HepG2 (cell line): ENCODE results near the gene JKAMP. TPM values are rescaled to one million over a fixed set of nuclear protein-coding genes. Genes with fewer than 3 reads are reported as not detected.

Experiments
- ATAC-seq: fragments of 200-7000 bp; cut with Tn5 transposase; 3 replicates; pipeline ENCODE4 v1.9.1; 2020; ENCODE audit warnings: mild to moderate bottlenecking, moderate library complexity
- BruUV-seq: library from RNA; stranded (reverse); fragments of 400-500 nt; replicated peaks from 2 replicates; lab custom pipeline; 2021; lab: Mats Ljungman, UMichigan
- CTCF ChIA-PET: fragments of 300-600 bp; formaldehyde crosslinking; extraction: SDS; loops from one replicate; lab custom pipeline; 2021; ENCODE audit warnings: low total read pairs, inconsistent platforms, low intra/inter-chr PET ratio; lab: Yijun Ruan, JAX
- POLR2A ChIA-PET: fragments of 350-600 bp; sonication (Branson Sonifier 250); formaldehyde crosslinking; loops from one replicate; lab custom pipeline; 2020; ENCODE audit warnings: antibody characterized with exemption, inconsistent platforms; lab: Yijun Ruan, JAX
- DNase-seq: peaks from one replicate; pipeline ENCODE4 v3.0.0-alpha.2; 2015; ENCODE audit warnings: low spot score
- FAIRE-seq: peaks from 3 replicates; lab custom pipeline; 2011; peaks lifted over from hg19 to GRCh38; lab: Jason Lieb, UNC
- H2AFZ ChIP-seq: one replicate; pipeline ENCODE4 v1.6.1; 2011; ENCODE audit warnings: low read length, inconsistent platforms
- H3K27ac ChIP-seq: fragments of 300-600 bp; 3 replicates; pipeline ENCODE4 v1.8.0; 2011; ENCODE audit warnings: mixed run types, mild to moderate bottlenecking, mixed read lengths, low read length, inconsistent platforms; ENCODE audit not compliant: insufficient read depth; ENCODE audit errors: extremely low read length
- H3K27me3 ChIP-seq, 2 experiments: fragments of 200-600 bp in 1 of 2; 2 replicates in 1 of 2; 3 replicates in 1 of 2; pipeline versions ENCODE4 v1.6.0 to v1.8.0; 2011; ENCODE audit warnings: low read length in 2 of 2, mild to moderate bottlenecking in 2 of 2, moderate library complexity in 2 of 2, inconsistent platforms in 1 of 2; ENCODE audit not compliant: insufficient read depth in 2 of 2, control insufficient read depth in 1 of 2
- H3K36me3 ChIP-seq, 2 experiments: fragments of 200-600 bp in 1 of 2; replicated peaks in 1 of 2; 2 replicates in 1 of 2; 3 replicates in 1 of 2; pipeline versions ENCODE4 v1.5.1 to v1.8.0; 2011; ENCODE audit warnings: low read length in 2 of 2, inconsistent platforms in 1 of 2; ENCODE audit not compliant: insufficient read depth in 2 of 2, control insufficient read depth in 1 of 2
- H3K4me1 ChIP-seq: 2 replicates; pipeline ENCODE4 v1.5.1; 2012; ENCODE audit warnings: low read length, inconsistent platforms; ENCODE audit not compliant: insufficient read depth
- H3K4me2 ChIP-seq: 2 replicates; pipeline ENCODE4 v1.6.0; 2011; ENCODE audit warnings: low read depth, low read length, inconsistent platforms
- H3K4me3 ChIP-seq, 3 experiments: fragments of 200-600 bp in 1 of 3; sonication (generic), shearing (Covaris generic) in 1 of 3; replicated peaks in 1 of 3; 2 replicates each; pipeline ENCODE4 v1.5.1; 2011 to 2016; ENCODE audit warnings: low read length in 3 of 3, inconsistent platforms in 2 of 3, low read depth in 2 of 3, mild to moderate bottlenecking in 2 of 3, control low read depth in 1 of 3, mixed read lengths in 1 of 3; ENCODE audit not compliant: insufficient read depth in 1 of 3
- H3K79me2 ChIP-seq: one replicate; pipeline ENCODE4 v1.6.1; 2011; ENCODE audit warnings: low read length, inconsistent platforms; ENCODE audit not compliant: insufficient read depth
- H3K9ac ChIP-seq: 2 replicates; pipeline ENCODE4 v1.6.0; 2011; ENCODE audit warnings: mild to moderate bottlenecking, low read depth, low read length, inconsistent platforms; ENCODE audit not compliant: insufficient read depth
- H3K9me3 ChIP-seq: 2 replicates; pipeline ENCODE4 v1.5.1; 2012; ENCODE audit warnings: mild to moderate bottlenecking, low read length
- H4K20me1 ChIP-seq: 2 replicates; pipeline ENCODE4 v1.6.0; 2011; ENCODE audit warnings: inconsistent platforms, mild to moderate bottlenecking, low read length, moderate library complexity; ENCODE audit not compliant: insufficient read depth
- CBFB ChIP-seq: sonication (generic); formaldehyde crosslinking; IDR thresholded peaks from 2 replicates; pipeline ENCODE4 v1.4.0; 2020; ENCODE audit warnings: missing genetic modification reagents
- CEBPG ChIP-seq: IDR thresholded peaks from 2 replicates; pipeline ENCODE4 v1.6.1; 2016
- DR1 ChIP-seq: sonication (generic); formaldehyde crosslinking; IDR thresholded peaks from 2 replicates; pipeline ENCODE4 v1.8.0; 2021; ENCODE audit warnings: mild to moderate bottlenecking, missing genetic modification reagents, inconsistent platforms
- GATA4 ChIP-seq: sonication (generic); IDR thresholded peaks from 2 replicates; pipeline ENCODE4 v1.6.1; 2016; ENCODE audit warnings: antibody characterized with exemption, low read depth, borderline replicate concordance
- HES4 ChIP-seq: sonication (generic); formaldehyde crosslinking; IDR thresholded peaks from 2 replicates; pipeline ENCODE4 v1.9.0; 2021; ENCODE audit warnings: mild to moderate bottlenecking, missing genetic modification reagents, borderline replicate concordance
- HNRNPH1 ChIP-seq: fragments of 200-400 bp; formaldehyde crosslinking; optimal IDR thresholded peaks from 2 replicates; pipeline ENCODE3; 2017; ENCODE audit warnings: mild to moderate bottlenecking, low read depth, low read length
- HNRNPK ChIP-seq: fragments of 200-400 bp; formaldehyde crosslinking; IDR thresholded peaks from 2 replicates; pipeline ENCODE4 v1.6.1; 2018; ENCODE audit warnings: low read length, low read depth, moderate library complexity, mild to moderate bottlenecking; ENCODE audit not compliant: poor library complexity, severe bottlenecking
- HOXA9 ChIP-seq: sonication (generic); formaldehyde crosslinking; IDR thresholded peaks from 2 replicates; pipeline ENCODE4 v1.8.1; 2022; ENCODE audit warnings: missing genetic modification reagents, mild to moderate bottlenecking, moderate library complexity, borderline replicate concordance
- IRF2 ChIP-seq: IDR thresholded peaks from 2 replicates; pipeline ENCODE4 v1.6.1; 2018; ENCODE audit warnings: missing genetic modification reagents, missing compliant biosample characterization
- MED8 ChIP-seq: sonication (generic); formaldehyde crosslinking; IDR thresholded peaks from 2 replicates; pipeline ENCODE4 v1.8.1; 2023; ENCODE audit warnings: mild to moderate bottlenecking, missing genetic modification reagents; ENCODE audit not compliant: insufficient replicate concordance
- PAF1 ChIP-seq: IDR thresholded peaks from 2 replicates; pipeline ENCODE4 v1.6.1; 2016; ENCODE audit warnings: missing genetic modification reagents, missing compliant biosample characterization
- PATZ1 ChIP-seq: sonication (generic); formaldehyde crosslinking; IDR thresholded peaks from 2 replicates; pipeline ENCODE4 v1.4.0; 2020; ENCODE audit warnings: missing genetic modification reagents
- POGZ ChIP-seq: sonication (generic); formaldehyde crosslinking; IDR thresholded peaks from 2 replicates; pipeline ENCODE4 v1.4.0; 2020; ENCODE audit warnings: mild to moderate bottlenecking, missing genetic modification reagents
- RNF2 ChIP-seq: fragments of 450-650 bp; conservative IDR thresholded peaks from 2 replicates; pipeline ENCODE4 v1.6.1; 2016; ENCODE audit warnings: low read depth
- RXRB ChIP-seq: IDR thresholded peaks from 2 replicates; pipeline ENCODE4 v1.6.1; 2016; ENCODE audit warnings: borderline replicate concordance, missing genetic modification reagents, missing compliant biosample characterization
- TRIM24 ChIP-seq: sonication (generic); formaldehyde crosslinking; IDR thresholded peaks from 2 replicates; pipeline ENCODE4 v1.8.0; 2022; ENCODE audit warnings: mild to moderate bottlenecking, missing genetic modification reagents
- ZFP62 ChIP-seq: sonication (generic); formaldehyde crosslinking; IDR thresholded peaks from 2 replicates; pipeline ENCODE4 v1.4.0; 2020; ENCODE audit warnings: missing genetic modification reagents
- ZNF275 ChIP-seq: sonication (generic); formaldehyde crosslinking; IDR thresholded peaks from 2 replicates; pipeline ENCODE4 v1.8.0; 2022; ENCODE audit warnings: missing genetic modification reagents, mild to moderate bottlenecking, inconsistent platforms, borderline replicate concordance
- ZNF382 ChIP-seq: sonication (generic); formaldehyde crosslinking; IDR thresholded peaks from 2 replicates; pipeline ENCODE4 v1.5.0; 2020; ENCODE audit warnings: missing genetic modification reagents, mild to moderate bottlenecking, borderline replicate concordance
- ZNF547 ChIP-seq: sonication (generic); formaldehyde crosslinking; IDR thresholded peaks from 2 replicates; pipeline ENCODE4 v1.5.1; 2020; ENCODE audit warnings: mild to moderate bottlenecking, missing genetic modification reagents
- ZSCAN22 ChIP-seq: sonication (generic); formaldehyde crosslinking; IDR thresholded peaks from 2 replicates; pipeline ENCODE4 v1.4.0; 2020; ENCODE audit warnings: mild to moderate bottlenecking, missing genetic modification reagents
- WGBS: methylation state at CpG from one replicate; pipeline ENCODE4 v1.1.6; 2017; ENCODE audit warnings: low lambda C conversion rate; 5-methylcytosine and 5-hydroxymethylcytosine counted together
- in situ Hi-C: cut with HindIII; loops from 2 replicates; pipeline ENCODE4 v1.10.0; 2017; ENCODE audit warnings: low pct_unique_long_range_greater_than_20kb; ENCODE audit not compliant: extremely low pct_ligation_motif_present
- intact Hi-C: fragments of 100-400 bp; cut with micrococcal nuclease; formaldehyde crosslinking; loops from one replicate; pipeline ENCODE4 v1.10.0; 2022; ENCODE audit not compliant: unreplicated experiment
- polyA plus RNA-seq, 8 experiments: library from polyadenylated mRNA; depleted of rRNA in 3 of 8; stranded (reverse) in 7 of 8; unstranded in 1 of 8; fragments of >200 nt; fragmentation: Illumina TruSeq in 4 of 8; extraction: Trizol in 4 of 8; gene quantifications; 2 replicates each; pipeline versions ENCODE4 v1.2.1 to v1.2.3, GENCODE V29; 2011 to 2016; ENCODE audit warnings: low read depth in 4 of 8, missing spikeins in 1 of 8, mixed read lengths in 1 of 8; ENCODE audit not compliant: insufficient read depth in 1 of 8
- total RNA-seq, 5 experiments: library from RNA; depleted of rRNA; stranded (reverse); fragments of >200 nt; fragmentation: Illumina TruSeq; extraction: Trizol; gene quantifications; 2 replicates each; pipeline ENCODE4 v1.2.3, GENCODE V29; 2016; ENCODE audit warnings: low read depth in 1 of 5
- TF ChIP-seq, protein P1 (sequence below): sonication (generic); formaldehyde crosslinking; IDR thresholded peaks from 2 replicates; pipeline ENCODE4 v1.4.0; 2020; ENCODE audit warnings: mild to moderate bottlenecking, missing genetic modification reagents

JKAMP gene
- total and polyA plus RNA-seq, 2 of the 13 experiments (the other 11 are each of a cell fraction or from before 2014, with no cell fraction given), result 56.4 to 135 TPM

DNA sequence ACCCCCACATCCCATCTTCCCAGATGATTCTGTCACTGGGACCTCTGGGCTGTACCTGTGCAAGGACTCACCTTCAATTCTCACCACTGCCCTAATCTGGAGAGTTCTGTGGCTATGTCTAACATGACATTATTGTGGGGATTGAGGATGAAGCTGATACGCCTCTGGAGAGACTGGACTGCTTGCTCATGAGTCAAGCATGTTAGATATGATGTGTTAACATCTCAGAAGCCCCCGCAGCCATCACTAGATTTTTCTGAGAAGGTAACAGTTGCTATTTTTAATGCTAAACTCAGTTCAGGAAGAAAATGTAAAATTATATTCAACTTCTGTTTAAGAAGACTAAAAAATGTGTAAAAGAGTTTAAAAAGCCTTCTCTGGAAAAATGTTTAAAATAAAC, 25.7 kb downstream of the JKAMP start (continued):
- TF ChIP-seq PATZ1 (CRISPR knock-in tag) (no peak), HNRNPK (no peak)
- TF ChIP-seq, all 625 proteins: peak for 0

DNA sequence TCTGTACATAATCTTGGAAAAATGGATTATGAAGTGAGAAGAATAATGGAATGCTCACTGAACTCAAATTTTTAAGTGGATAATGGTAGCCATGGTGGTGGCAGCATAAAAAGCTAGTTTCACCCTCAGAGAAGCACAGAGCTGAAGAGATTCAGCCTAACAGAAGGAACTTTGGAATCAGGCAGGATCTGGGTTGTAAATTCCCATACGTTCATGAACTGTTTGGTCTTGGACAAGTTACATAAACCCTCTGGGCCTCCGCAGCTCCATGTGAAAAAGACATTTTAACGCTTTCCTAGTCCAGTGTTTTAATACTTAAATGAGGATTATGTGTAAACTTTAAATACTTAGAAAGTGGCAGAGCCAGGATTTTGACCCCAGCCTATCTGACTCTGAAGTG, 26.6 kb downstream of the JKAMP start:
- Histone ChIP-seq H3K27me3 (no peaks in the 10 kb centered on the region), H3K36me3 (no peaks in the 10 kb centered on the region), H3K4me1 (peaks cover 30% of the 10 kb centered on the region), H4K20me1 (no peaks in the 10 kb centered on the region), H3K4me3 (no peak overlapping the region), H3K9me3 (no peaks in the 10 kb centered on the region), H3K4me2 (peak overlapping the region; percentile 16; the same call in 1 of the 2 replicates), H3K9ac (no peak overlapping the region), H3K27ac (no peak overlapping the region), H2AFZ (no peak overlapping the region), H3K79me2 (no peaks in the 10 kb centered on the region)
- ATAC-seq, result peak; percentile 37; the same call in 1 of the 3 replicates
- CTCF ChIA-PET, result no interaction called here
- WGBS, result 0% methylated on average over 3 of the region's 3 CpGs
- DNase-seq, result no peak
- TF ChIP-seq ZSCAN22 (CRISPR knock-in tag), result no peak
- TF ChIP-seq GATA4, result no peak
- no peak for TF ChIP-seq DR1 (CRISPR knock-in tag)
- TF ChIP-seq HOXA9, result no peak
- no peak for TF ChIP-seq TRIM24
- no peak for TF ChIP-seq HNRNPH1
- TF ChIP-seq HES4 (CRISPR knock-in tag), result no peak
- no peak for TF ChIP-seq POGZ
- no peak for TF ChIP-seq ZNF275 (CRISPR knock-in tag)
- no peak for TF ChIP-seq ZNF382 (CRISPR knock-in tag)
- TF ChIP-seq, protein P1, sequence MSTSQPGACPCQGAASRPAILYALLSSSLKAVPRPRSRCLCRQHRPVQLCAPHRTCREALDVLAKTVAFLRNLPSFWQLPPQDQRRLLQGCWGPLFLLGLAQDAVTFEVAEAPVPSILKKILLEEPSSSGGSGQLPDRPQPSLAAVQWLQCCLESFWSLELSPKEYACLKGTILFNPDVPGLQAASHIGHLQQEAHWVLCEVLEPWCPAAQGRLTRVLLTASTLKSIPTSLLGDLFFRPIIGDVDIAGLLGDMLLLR (CRISPR knock-in tag), result no peak
- no peak for TF ChIP-seq RXRB (CRISPR knock-in tag)
- TF ChIP-seq CBFB, result no peak
- no peak for TF ChIP-seq PAF1 (CRISPR knock-in tag)
- TF ChIP-seq MED8 (CRISPR knock-in tag), result no peak
- TF ChIP-seq IRF2 (CRISPR knock-in tag), result no peak
- no peak for TF ChIP-seq CEBPG (CRISPR knock-in tag)
- no peak for TF ChIP-seq ZNF547
- TF ChIP-seq ZFP62 (CRISPR knock-in tag), result no peak
- TF ChIP-seq RNF2, result no peak
- in situ Hi-C loops (loop anchor here (25.0 kb wide), 1 partner anchor 676 kb away; no protein-coding TSS in a partner anchor), intact Hi-C loops (no loop called here)
- FAIRE-seq, result no peak
- BruUV-seq, result no TSS peak
- POLR2A ChIA-PET, result no interaction called here
